ENCODE data around the gene ACSF3. TPM values are rescaled to one million over a fixed set of nuclear protein-coding genes. Genes with fewer than 3 reads are reported as not detected.

The ACSF3 gene
- total RNA-seq, 1 donor from 2014 or later = 41.6 TPM

DNA sequence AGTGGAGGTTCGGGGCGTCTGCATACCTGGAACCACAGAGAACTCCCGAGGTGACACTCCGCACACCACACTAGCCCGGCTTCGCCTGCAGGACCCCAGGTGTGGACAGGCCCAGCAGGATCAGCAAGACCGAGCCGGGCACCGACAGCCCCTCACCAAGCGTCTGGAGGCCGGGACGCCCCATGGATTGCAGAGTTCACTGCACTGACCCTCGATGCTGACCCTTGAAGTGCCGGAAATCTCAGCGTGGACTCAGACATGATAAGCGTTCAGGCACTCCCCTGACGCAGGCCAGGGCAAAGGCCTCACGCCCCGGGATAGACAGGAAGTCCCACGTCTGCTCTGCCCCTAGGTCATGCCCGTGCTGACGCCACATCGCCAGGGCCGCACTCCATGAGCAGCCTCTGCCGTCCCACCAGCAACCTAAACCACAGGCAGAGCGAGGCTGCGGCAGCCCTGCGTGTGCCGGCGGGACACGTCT lies 26.0 kb downstream of the ACSF3 start:
- H3K27ac Mint-ChIP-seq = no peak overlapping the region
- intact Hi-C loops (cut with micrococcal nuclease) = no loop called here
- DNase-seq = no peak
- peaks cover 58% of the 10 kb centered on the region for H3K36me3 Mint-ChIP-seq (ENCODE audit: low read depth)
- H3K27me3 Mint-ChIP-seq = no peaks in the 10 kb centered on the region
- H3K4me1 Mint-ChIP-seq = peaks cover 25% of the 10 kb centered on the region
- H3K4me3 Mint-ChIP-seq = no peak overlapping the region
- H3K9me3 Mint-ChIP-seq = no peaks in the 10 kb centered on the region

GRCh38 chr16:89120281-89120680 lies 26.6 kb downstream of the ACSF3 start:
- H3K36me3 Mint-ChIP-seq (ENCODE audit: low read depth) = peaks cover 55% of the 10 kb centered on the region
- H3K27ac Mint-ChIP-seq = no peak overlapping the region
- no peaks in the 10 kb centered on the region for H3K27me3 Mint-ChIP-seq
- intact Hi-C loops (cut with micrococcal nuclease) = no loop called here
- H3K9me3 Mint-ChIP-seq = no peaks in the 10 kb centered on the region
- DNase-seq = no peak
- H3K4me3 Mint-ChIP-seq = no peak overlapping the region
- peaks cover 19% of the 10 kb centered on the region for H3K4me1 Mint-ChIP-seq

GRCh38 chr16:89120921-89121351 lies 27.3 kb downstream of the ACSF3 start:
- H3K9me3 Mint-ChIP-seq = peaks cover 6% of the 10 kb centered on the region
- H3K4me3 Mint-ChIP-seq = no peak overlapping the region
- H3K36me3 Mint-ChIP-seq (ENCODE audit: low read depth) = peaks cover 57% of the 10 kb centered on the region

DNA sequence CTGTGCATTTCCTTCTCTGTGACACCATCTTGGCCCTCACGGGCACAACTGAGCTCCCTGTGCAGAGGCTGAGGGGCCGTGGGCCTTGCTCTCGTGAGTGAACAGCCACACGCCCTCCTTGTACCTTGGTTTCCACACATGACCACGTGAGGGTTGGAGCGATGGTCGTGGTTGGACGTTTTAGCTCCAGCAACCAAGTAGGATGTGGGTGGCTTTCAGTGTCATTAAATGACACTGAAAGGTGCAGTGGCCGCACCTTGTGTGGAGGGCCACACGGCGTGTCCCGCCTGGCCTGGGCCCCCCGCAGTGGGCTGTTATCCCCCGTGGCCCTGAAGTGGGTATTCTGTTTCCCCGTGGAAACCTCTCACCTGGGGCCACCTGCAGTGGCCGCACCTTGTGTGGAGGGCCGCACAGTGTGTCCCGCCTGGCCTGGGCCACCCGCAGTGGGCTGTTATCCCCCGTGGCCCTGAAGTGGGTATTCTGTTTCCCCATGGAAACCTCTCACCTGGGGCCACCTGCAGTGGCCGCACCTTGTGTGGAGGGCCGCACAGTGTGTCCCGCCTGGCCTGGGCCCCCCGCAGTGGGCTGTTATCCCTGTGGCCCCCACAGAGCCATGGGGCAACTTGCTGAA lies 28.2 kb downstream of the ACSF3 start:
- Mint-ChIP-seq H3K9me3 (peaks cover 8% of the 10 kb centered on the region), H3K27me3 (no peaks in the 10 kb centered on the region), H3K27ac (no peak overlapping the region), H3K36me3 (ENCODE audit: low read depth) (peaks cover 60% of the 10 kb centered on the region), H3K4me3 (no peak overlapping the region), H3K4me1 (peaks cover 8% of the 10 kb centered on the region)
- intact Hi-C loops (cut with micrococcal nuclease) = no loop called here
- no peak for DNase-seq

More at GRCh38 chr16:89120921-89121351, 27.3 kb downstream of the ACSF3 start:
- no peak for DNase-seq
- no peaks in the 10 kb centered on the region for H3K27me3 Mint-ChIP-seq
- H3K4me1 Mint-ChIP-seq = peaks cover 13% of the 10 kb centered on the region
- intact Hi-C loops (cut with micrococcal nuclease) = no loop called here
- no peak overlapping the region for H3K27ac Mint-ChIP-seq

- H3K27ac Mint-ChIP-seq = peak overlapping the region; percentile 34
- H3K9me3 Mint-ChIP-seq = peaks cover 8% of the 10 kb centered on the region
- H3K4me3 Mint-ChIP-seq = no peak overlapping the region
- peaks cover 6% of the 10 kb centered on the region for H3K4me1 Mint-ChIP-seq
- H3K36me3 Mint-ChIP-seq (ENCODE audit: low read depth) = peaks cover 57% of the 10 kb centered on the region
- intact Hi-C loops (cut with micrococcal nuclease) = no loop called here
- H3K27me3 Mint-ChIP-seq = no peaks in the 10 kb centered on the region
- DNase-seq = peak; percentile 79
Observed at GRCh38 chr16:89122322-89122851, 28.7 kb downstream of the ACSF3 start.

DNA sequence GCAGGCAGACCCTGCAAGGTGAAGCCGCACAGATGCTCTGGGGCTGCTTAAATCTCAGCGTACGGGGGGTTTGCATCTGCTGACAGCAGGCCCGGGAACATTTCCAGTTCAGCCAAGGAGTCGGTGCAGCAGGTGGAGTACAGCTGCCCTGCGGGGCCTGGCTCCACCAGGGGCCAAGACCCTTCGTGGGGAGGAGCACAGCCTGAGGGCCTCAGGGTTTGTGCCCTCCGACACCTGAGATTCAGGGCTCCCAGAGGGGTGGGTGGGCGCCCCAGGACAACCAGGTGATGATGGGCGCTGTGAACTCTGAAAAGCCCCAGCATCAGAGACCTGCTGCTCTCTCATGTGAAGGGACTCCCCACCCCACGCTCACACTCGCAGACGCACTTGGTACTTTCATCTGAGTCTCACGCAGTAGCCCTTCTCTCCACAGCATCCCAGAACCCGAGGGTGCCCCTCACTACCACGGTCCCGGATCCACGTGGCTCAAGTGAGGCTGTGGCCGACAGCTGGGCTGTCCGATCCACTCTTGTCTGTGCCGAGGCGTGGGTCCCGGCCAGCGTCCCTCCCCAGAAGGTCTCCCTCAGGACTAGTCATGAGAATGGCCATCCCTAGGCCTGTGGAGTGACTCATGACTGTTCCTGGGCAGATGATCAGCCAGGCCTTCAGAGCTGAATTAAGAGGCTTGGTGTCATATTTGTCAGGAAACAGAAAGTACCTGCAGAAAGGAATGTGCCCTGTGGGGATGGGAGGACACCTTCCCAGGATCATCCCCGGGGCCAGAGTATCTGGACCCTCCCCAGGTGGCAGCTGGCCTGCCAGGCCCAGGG lies 29.6 kb downstream of the ACSF3 start:
- Mint-ChIP-seq H3K4me1 (peaks cover 9% of the 10 kb centered on the region), H3K27me3 (no peaks in the 10 kb centered on the region), H3K36me3 (ENCODE audit: low read depth) (peaks cover 54% of the 10 kb centered on the region), H3K4me3 (no peak overlapping the region), H3K27ac (peak overlapping the region; percentile 58), H3K9me3 (peaks cover 8% of the 10 kb centered on the region)
- intact Hi-C loops (cut with micrococcal nuclease) = no loop called here
- DNase-seq = no peak

- Mint-ChIP-seq H3K4me3 (no peak overlapping the region), H3K4me1 (peaks cover 9% of the 10 kb centered on the region), H3K27ac (no peak overlapping the region), H3K36me3 (ENCODE audit: low read depth) (peaks cover 54% of the 10 kb centered on the region), H3K27me3 (no peaks in the 10 kb centered on the region), H3K9me3 (peaks cover 8% of the 10 kb centered on the region)
- no peak for DNase-seq
- intact Hi-C loops (cut with micrococcal nuclease) = no loop called here
Observed at GRCh38 chr16:89123831-89124100, 30.1 kb downstream of the ACSF3 start.

DNA sequence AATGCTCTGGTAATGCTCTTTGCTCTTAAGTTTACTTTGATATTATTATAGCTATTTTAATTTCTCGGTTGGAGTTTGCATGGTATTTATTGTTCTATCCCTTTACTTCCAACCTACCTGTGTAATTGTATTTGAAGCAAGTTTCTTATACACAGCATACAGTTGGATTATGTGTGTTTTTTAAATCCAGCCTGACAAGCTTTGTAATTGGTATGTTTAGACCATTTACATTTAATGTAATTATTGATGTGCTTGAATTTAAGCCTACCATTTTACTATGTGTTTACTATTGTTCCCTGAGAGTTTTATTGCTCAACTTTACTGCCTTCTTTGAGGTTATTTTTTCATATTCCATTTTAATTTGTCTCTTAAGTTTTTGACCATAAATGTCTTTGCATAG lies 35.7 kb downstream of the ACSF3 start:
- H3K4me1 Mint-ChIP-seq = peaks cover 4% of the 10 kb centered on the region
- H3K4me3 Mint-ChIP-seq = no peak overlapping the region
- no peaks in the 10 kb centered on the region for H3K27me3 Mint-ChIP-seq
- peaks cover 53% of the 10 kb centered on the region for H3K36me3 Mint-ChIP-seq (ENCODE audit: low read depth)
- DNase-seq = no peak
- intact Hi-C loops (cut with micrococcal nuclease) = no loop called here
- H3K27ac Mint-ChIP-seq = no peak overlapping the region
- H3K9me3 Mint-ChIP-seq = peaks cover 8% of the 10 kb centered on the region

DNA sequence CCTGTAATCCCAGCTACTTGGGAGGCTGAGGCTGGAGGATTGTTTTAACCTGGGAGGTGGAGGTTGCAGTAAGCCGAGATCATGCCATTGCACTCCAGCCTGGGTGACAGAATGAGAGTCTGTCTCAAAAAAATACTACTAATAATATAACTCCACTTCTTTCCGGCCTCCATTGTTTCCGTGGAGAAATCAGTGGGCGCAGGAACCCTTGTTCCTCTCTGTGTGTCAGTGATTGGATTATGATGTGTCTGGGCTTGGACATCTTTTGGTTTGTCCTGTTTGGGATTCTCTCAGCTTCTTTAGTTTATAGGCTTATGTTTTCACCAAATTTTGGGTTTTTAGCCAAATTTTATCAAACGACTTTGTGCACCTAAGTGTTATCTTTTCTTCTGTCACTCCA lies 36.8 kb downstream of the ACSF3 start:
- no peak overlapping the region for H3K27ac Mint-ChIP-seq
- peaks cover 50% of the 10 kb centered on the region for H3K36me3 Mint-ChIP-seq (ENCODE audit: low read depth)
- DNase-seq = no peak
- peaks cover 4% of the 10 kb centered on the region for H3K4me1 Mint-ChIP-seq
- intact Hi-C loops (cut with micrococcal nuclease) = no loop called here
- no peak overlapping the region for H3K4me3 Mint-ChIP-seq
- H3K27me3 Mint-ChIP-seq = no peaks in the 10 kb centered on the region
- H3K9me3 Mint-ChIP-seq = peaks cover 7% of the 10 kb centered on the region

- DNase-seq = no peak
- H3K4me3 Mint-ChIP-seq = no peak overlapping the region
- H3K4me1 Mint-ChIP-seq = peaks cover 4% of the 10 kb centered on the region
- no peaks in the 10 kb centered on the region for H3K9me3 Mint-ChIP-seq
- no peak overlapping the region for H3K27ac Mint-ChIP-seq
- intact Hi-C loops (cut with micrococcal nuclease) = no loop called here
- no peaks in the 10 kb centered on the region for H3K27me3 Mint-ChIP-seq
- H3K36me3 Mint-ChIP-seq (ENCODE audit: low read depth) = peaks cover 42% of the 10 kb centered on the region
Observed at GRCh38 chr16:89131783-89132182, 38.1 kb downstream of the ACSF3 start.

DNA sequence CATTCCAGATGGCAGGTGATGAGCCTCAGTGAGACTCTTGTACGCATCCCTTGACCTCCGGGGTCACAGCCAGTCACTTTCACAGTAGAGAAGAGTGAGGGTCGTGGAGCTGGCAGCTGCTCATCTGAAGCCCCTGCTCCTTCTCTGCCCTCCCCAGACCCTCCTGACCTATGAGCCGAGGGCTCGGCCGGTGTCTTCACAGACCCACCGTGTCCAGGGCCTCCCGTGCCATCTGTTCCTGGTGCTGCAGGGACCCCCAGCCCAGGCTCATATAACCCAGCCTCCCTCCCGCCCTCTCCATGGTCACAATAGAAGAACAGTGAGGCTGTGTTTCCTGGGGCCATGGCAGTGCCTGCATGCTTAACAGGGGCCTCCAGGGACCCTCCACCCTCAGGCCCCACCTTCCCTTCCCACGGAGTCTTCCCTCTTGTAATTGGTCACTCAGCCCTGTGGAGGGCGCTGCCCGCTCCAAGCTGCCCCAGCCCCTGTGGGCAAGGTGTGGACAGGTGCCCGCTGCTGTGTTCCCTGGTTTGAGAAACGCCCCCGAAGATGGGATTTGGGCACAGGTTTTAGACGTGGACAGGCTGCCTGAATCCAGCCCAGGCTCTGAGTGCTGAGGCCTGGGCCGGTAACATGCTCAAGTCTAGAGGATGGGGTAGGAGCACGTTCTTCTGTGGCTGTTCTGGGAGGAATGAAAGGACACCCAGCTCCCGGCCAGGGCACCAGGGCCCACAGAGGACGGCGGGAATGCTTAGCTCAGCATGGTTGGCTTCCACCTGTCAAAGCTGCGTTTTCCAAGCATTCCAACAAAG lies 38.7 kb downstream of the ACSF3 start:
- Mint-ChIP-seq H3K27ac (no peak overlapping the region), H3K36me3 (ENCODE audit: low read depth) (peaks cover 39% of the 10 kb centered on the region), H3K4me3 (no peak overlapping the region), H3K27me3 (no peaks in the 10 kb centered on the region), H3K9me3 (no peaks in the 10 kb centered on the region), H3K4me1 (peaks cover 4% of the 10 kb centered on the region)
- intact Hi-C loops (cut with micrococcal nuclease) = no loop called here
- DNase-seq = no peak

- intact Hi-C loops (cut with micrococcal nuclease) = no loop called here
- DNase-seq = no peak
- Mint-ChIP-seq H3K9me3 (no peaks in the 10 kb centered on the region), H3K27ac (no peak overlapping the region), H3K4me3 (no peak overlapping the region), H3K27me3 (no peaks in the 10 kb centered on the region), H3K4me1 (peaks cover 1% of the 10 kb centered on the region), H3K36me3 (ENCODE audit: low read depth) (peaks cover 36% of the 10 kb centered on the region)
Observed at GRCh38 chr16:89133457-89134127, 39.9 kb downstream of the ACSF3 start.

DNA sequence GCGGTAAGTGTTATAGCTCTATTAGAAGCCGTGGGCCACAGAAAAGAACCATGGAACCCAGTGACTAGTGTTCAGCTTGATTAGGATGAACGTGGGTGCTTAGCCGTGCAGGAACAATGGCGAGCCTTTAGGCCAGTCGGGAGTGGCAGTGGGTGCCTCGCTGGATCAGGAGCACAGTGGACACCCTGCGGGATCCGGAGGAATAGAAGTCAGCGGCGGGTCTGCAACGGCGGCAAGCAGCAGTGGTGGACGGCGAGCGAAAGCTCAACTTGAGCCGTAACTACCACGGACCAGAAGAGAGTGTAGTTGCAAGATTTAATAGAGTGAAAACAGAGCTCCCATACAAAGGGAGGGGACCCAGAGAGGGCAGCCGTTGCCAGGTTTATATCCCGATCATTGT lies 40.6 kb downstream of the ACSF3 start:
- peaks cover 29% of the 10 kb centered on the region for H3K36me3 Mint-ChIP-seq (ENCODE audit: low read depth)
- no peak overlapping the region for H3K27ac Mint-ChIP-seq
- H3K9me3 Mint-ChIP-seq = no peaks in the 10 kb centered on the region

More for the DNA sequence above, 40.6 kb downstream of the ACSF3 start:
- intact Hi-C loops (cut with micrococcal nuclease) = no loop called here
- no peaks in the 10 kb centered on the region for H3K4me1 Mint-ChIP-seq
- no peak for DNase-seq
- no peaks in the 10 kb centered on the region for H3K27me3 Mint-ChIP-seq
- H3K4me3 Mint-ChIP-seq = no peak overlapping the region
